ENCODE data around the gene TEX44. TPM values are rescaled to one million over a fixed set of nuclear protein-coding genes. Genes with fewer than 3 reads are reported as not detected.

The TEX44 gene
- total RNA-seq, 4 donors from 2014 or later, result not detected

DNA sequence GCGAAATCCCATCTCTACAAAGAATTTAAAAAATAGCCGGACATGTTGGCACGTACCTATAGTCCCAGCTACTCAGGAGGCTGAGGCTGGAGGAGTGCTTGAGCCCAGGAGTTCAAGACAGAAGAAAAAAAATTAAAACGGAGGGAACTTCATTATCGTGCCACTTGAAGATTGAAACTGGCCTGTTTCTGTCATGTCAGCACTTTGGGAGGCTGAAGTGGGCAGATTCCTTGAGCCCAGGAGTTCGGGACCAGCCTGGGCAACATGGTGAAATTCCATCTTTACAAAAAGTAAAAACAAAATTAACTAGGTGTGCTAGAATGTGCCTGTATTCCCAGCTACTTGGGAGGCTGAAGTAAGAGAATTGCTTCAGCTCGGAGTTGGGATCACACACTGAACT is 3.0 kb upstream of the TEX44 start:
- ATAC-seq (ENCODE audit: low FRiP score) (no peak), DNase-seq (ENCODE audit: low spot score) (no peak)

DNA sequence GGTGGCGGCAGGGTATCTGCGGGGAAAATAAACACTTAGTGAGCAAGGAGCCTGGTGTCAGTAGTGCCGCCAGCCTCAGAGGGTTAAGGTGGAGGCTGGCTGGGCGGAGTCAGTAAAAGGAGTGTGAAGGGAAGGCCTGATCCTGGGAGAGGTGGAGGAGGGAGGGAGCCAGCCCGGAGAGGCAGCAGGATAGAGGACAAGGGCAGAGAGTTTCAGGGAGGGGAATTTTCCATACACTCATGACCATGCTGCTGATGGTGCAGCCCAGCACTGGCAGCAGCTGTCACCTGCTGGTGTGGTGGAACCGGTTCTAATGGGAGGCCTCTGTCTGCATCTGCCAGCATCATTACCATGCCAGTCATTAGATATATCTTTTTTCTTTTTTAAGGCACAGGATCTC is 2.0 kb upstream of the TEX44 start:
- TF ChIP-seq, protein P1, sequence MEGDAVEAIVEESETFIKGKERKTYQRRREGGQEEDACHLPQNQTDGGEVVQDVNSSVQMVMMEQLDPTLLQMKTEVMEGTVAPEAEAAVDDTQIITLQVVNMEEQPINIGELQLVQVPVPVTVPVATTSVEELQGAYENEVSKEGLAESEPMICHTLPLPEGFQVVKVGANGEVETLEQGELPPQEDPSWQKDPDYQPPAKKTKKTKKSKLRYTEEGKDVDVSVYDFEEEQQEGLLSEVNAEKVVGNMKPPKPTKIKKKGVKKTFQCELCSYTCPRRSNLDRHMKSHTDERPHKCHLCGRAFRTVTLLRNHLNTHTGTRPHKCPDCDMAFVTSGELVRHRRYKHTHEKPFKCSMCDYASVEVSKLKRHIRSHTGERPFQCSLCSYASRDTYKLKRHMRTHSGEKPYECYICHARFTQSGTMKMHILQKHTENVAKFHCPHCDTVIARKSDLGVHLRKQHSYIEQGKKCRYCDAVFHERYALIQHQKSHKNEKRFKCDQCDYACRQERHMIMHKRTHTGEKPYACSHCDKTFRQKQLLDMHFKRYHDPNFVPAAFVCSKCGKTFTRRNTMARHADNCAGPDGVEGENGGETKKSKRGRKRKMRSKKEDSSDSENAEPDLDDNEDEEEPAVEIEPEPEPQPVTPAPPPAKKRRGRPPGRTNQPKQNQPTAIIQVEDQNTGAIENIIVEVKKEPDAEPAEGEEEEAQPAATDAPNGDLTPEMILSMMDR (IDR thresholded peaks at IDR 0.05), result no peak
- DNase-seq (ENCODE audit: low spot score) (no peak), ATAC-seq (ENCODE audit: low FRiP score) (no peak)

More for the DNA sequence above, 3.0 kb upstream of the TEX44 start:
- TF ChIP-seq, protein P1 (IDR thresholded peaks at IDR 0.05), result no peak

GRCh38 chr2:231593666-231594065 is 1.0 kb downstream of the TEX44 start:
- TF ChIP-seq, protein P1 (IDR thresholded peaks at IDR 0.05), result no peak
- no peak for ATAC-seq (ENCODE audit: low FRiP score)

DNA sequence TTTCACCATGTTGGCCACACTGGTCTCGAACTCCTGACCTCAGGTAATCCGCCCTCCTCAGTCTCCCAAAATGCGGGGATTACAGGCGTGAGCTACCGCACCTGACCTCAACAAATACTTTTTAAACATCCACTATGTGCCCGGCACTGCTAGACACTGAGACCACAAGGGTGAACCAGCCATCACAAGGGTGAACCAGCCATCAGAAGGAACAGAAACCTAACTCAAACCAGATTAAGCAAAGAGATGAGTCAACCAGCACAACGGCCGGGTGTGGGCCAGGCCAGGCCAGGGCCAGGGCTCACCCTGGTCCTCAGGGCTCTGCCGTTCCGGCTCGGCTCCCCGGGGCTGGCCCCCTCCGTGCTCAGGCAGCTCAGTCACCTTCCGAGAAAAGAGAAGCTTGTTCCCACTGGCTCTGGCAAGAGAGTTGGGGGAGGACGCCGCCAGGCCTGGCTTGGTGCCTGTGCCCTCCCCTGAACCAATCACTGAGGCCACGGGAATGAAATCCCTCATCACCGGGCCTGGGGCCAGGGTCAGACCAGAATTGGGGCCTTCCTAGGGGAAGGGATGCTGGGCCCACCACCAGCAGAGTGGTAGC is 4.4 kb downstream of the TEX44 start:
- TF ChIP-seq, protein P1 (IDR thresholded peaks at IDR 0.05), result no peak
- DNase-seq (ENCODE audit: low spot score) (no peak), ATAC-seq (ENCODE audit: low FRiP score) (peak; percentile 73)

More at GRCh38 chr2:231593666-231594065, 1.0 kb downstream of the TEX44 start:
- no peak for DNase-seq (ENCODE audit: low spot score)

- TF ChIP-seq, protein P1 (IDR thresholded peaks at IDR 0.05), result no peak
- no peak for DNase-seq (ENCODE audit: low spot score)
- no peak for ATAC-seq (ENCODE audit: low FRiP score)
These were observed 5.0 kb downstream of the TEX44 start for GRCh38 chr2:231597627-231598026.

DNA sequence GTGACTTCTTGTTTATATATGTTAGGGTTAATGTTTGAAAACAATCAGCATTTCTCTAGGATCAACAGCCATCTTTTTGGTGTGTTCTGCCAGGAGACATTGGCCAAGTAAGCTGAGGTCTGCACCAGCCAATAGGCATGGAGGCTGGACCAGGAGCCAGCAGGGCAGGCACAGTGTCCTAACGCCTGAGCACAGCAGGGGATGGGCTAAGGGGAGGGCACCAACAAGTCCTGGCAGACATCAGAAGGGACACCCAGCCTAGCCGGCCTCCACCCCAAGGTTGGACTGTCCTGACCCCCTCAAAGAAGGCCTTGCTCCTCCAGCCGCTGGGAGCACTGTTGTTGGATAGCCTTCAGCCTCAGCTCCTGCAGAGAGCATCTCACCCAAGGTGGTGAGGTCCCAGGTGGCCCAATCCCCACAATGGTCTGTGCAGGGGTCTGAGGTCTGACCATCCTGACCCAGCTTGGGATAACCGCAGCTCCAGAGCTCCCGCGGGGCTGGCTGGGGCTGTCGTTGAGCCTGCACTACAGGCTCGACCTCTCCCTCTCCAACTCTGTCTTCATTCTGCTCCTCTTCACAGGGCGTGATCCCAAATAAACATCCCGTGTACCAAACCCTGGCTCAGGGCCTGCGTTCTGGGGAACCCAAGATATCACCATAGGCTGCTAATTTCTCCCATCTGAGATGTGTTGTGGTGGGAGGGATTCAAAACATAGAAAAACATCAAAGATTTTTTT is 8.1 kb downstream of the TEX44 start:
- DNase-seq (ENCODE audit: low spot score) (no peak), ATAC-seq (ENCODE audit: low FRiP score) (no peak)
- TF ChIP-seq, protein P1 (IDR thresholded peaks at IDR 0.05), result no peak
